CD14-positive monocyte (primary cell): ENCODE results near the gene BARHL1. TPM values are rescaled to one million over a fixed set of nuclear protein-coding genes. Genes with fewer than 3 reads are reported as not detected.

ENCODE experiments used
- DNase-seq, 3 donors: peaks; one replicate each; pipeline ENCODE4 v3.0.0-alpha.2; 2011 to 2022
- H2AFZ ChIP-seq: 2 replicates; pipeline ENCODE4 v1.6.0; 2012; ENCODE audit warnings: mild to moderate bottlenecking, low read depth, low read length, inconsistent platforms; ENCODE audit not compliant: insufficient read depth, poor library complexity, severe bottlenecking
- H3K27ac ChIP-seq, 2 donors: 1 replicate in 1 of 2; 2 replicates in 1 of 2; pipeline ENCODE4 v1.5.1; 2012 to 2013; ENCODE audit warnings: low read length in 2 of 2, control low read depth in 1 of 2, inconsistent platforms in 1 of 2, low read depth in 1 of 2, mild to moderate bottlenecking in 1 of 2
- H3K27me3 ChIP-seq, 2 donors: one replicate each; pipeline versions ENCODE4 v1.6.0 to v1.6.1; 2011 to 2013; ENCODE audit warnings: low read length in 2 of 2; ENCODE audit not compliant: control insufficient read depth in 2 of 2, insufficient read depth in 2 of 2
- H3K36me3 ChIP-seq, 2 donors: replicated peaks in 1 of 2; 1 replicate in 1 of 2; 2 replicates in 1 of 2; pipeline versions ENCODE4 v1.5.1 to v1.6.1; 2012 to 2013; ENCODE audit warnings: low read length in 2 of 2, control low read depth in 1 of 2, inconsistent platforms in 1 of 2, mild to moderate bottlenecking in 1 of 2; ENCODE audit not compliant: insufficient read depth in 2 of 2, control insufficient read depth in 1 of 2
- H3K4me1 ChIP-seq, 2 donors: 1 replicate in 1 of 2; 2 replicates in 1 of 2; pipeline versions ENCODE4 v1.5.1 to v1.6.1; 2012 to 2013; ENCODE audit warnings: low read length in 2 of 2, control low read depth in 1 of 2, inconsistent platforms in 1 of 2, mild to moderate bottlenecking in 1 of 2, moderate library complexity in 1 of 2; ENCODE audit not compliant: insufficient read depth in 2 of 2, control insufficient read depth in 1 of 2
- H3K4me2 ChIP-seq: replicated peaks from 2 replicates; pipeline ENCODE3; 2012; ENCODE audit warnings: low read length, moderate library complexity, mild to moderate bottlenecking; ENCODE audit not compliant: poor library complexity, severe bottlenecking; ENCODE audit errors: extremely low read depth
- H3K4me3 ChIP-seq, 3 experiments: fragments of 200-600 bp in 1 of 3; sonication (generic) in 1 of 3; replicated peaks in 1 of 3; 1 replicate in 2 of 3; 2 replicates in 1 of 3; pipeline ENCODE4 v1.5.1; 2011 to 2013; ENCODE audit warnings: low read length in 3 of 3, mild to moderate bottlenecking in 3 of 3, control low read depth in 2 of 3, low read depth in 2 of 3, inconsistent platforms in 1 of 3, moderate library complexity in 1 of 3
- H3K79me2 ChIP-seq: 2 replicates; pipeline ENCODE4 v1.6.0; 2012; ENCODE audit warnings: mild to moderate bottlenecking, control low read depth, inconsistent platforms, low read length, moderate library complexity; ENCODE audit not compliant: insufficient read depth
- H3K9ac ChIP-seq: 2 replicates; pipeline ENCODE4 v1.6.0; 2017; ENCODE audit warnings: low read length, mild to moderate bottlenecking; ENCODE audit not compliant: insufficient read depth, poor library complexity, severe bottlenecking
- H3K9me3 ChIP-seq, 2 donors: replicated peaks in 1 of 2; 1 replicate in 1 of 2; 2 replicates in 1 of 2; pipeline versions ENCODE4 v1.5.1 to v1.6.1; 2012 to 2013; ENCODE audit warnings: low read length in 2 of 2, control low read depth in 1 of 2; ENCODE audit not compliant: control insufficient read depth in 1 of 2, insufficient read depth in 1 of 2
- H4K20me1 ChIP-seq: 2 replicates; pipeline ENCODE4 v1.6.0; 2012; ENCODE audit warnings: mild to moderate bottlenecking, low read length, control low read depth, moderate library complexity; ENCODE audit not compliant: insufficient read depth
- H3K27ac Mint-ChIP-seq, 7 donors: one replicate each; pipeline ENCODE4 v1.8.0; 2020; ENCODE audit warnings: mild to moderate bottlenecking in 7 of 7, mixed read lengths in 7 of 7, moderate library complexity in 6 of 7, inconsistent platforms in 2 of 7
- H3K27me3 Mint-ChIP-seq, 3 donors: one replicate each; pipeline ENCODE4 v1.8.0; 2021 to 2022; ENCODE audit warnings: low read depth in 3 of 3, mild to moderate bottlenecking in 3 of 3, mixed read lengths in 3 of 3, moderate library complexity in 3 of 3, inconsistent platforms in 1 of 3
- H3K36me3 Mint-ChIP-seq, 2 donors: one replicate each; pipeline ENCODE4 v1.8.0; 2020; ENCODE audit warnings: mixed read lengths in 2 of 2, inconsistent platforms in 1 of 2, mild to moderate bottlenecking in 1 of 2
- H3K4me1 Mint-ChIP-seq: one replicate; pipeline ENCODE4 v1.8.0; 2020; ENCODE audit warnings: mild to moderate bottlenecking, mixed read lengths
- H3K4me3 Mint-ChIP-seq, 2 donors: one replicate each; pipeline ENCODE4 v1.8.0; 2020; ENCODE audit warnings: mild to moderate bottlenecking in 2 of 2, mixed read lengths in 2 of 2, moderate library complexity in 1 of 2
- H3K9me3 Mint-ChIP-seq, 7 donors: one replicate each; pipeline ENCODE4 v1.8.0; 2020 to 2022; ENCODE audit warnings: mixed read lengths in 7 of 7, mild to moderate bottlenecking in 6 of 7, moderate library complexity in 6 of 7, inconsistent platforms in 2 of 7
- WGBS: methylation state at CpG from one replicate; pipeline ENCODE4 v1.1.5; 2013; ENCODE audit warnings: missing lambda C conversion rate; ENCODE audit not compliant: insufficient coverage; 5-methylcytosine and 5-hydroxymethylcytosine counted together
- intact Hi-C, 2 donors: fragments of 100-400 bp; cut with micrococcal nuclease; formaldehyde crosslinking; loops; one replicate each; pipeline versions ENCODE4 v1.15.0 to v1.15.1; 2023
- polyA plus RNA-seq, 3 donors: library from polyadenylated mRNA; depleted of rRNA in 1 of 3; unstranded in 2 of 3; stranded (reverse) in 1 of 3; fragments of 300-500 nt in 2 of 3; fragments of >200 nt in 1 of 3; fragmentation: Illumina TruSeq in 2 of 3; gene quantifications; 1 replicate in 2 of 3; 2 replicates in 1 of 3; pipeline ENCODE4 v1.2.3, GENCODE V29; 2012 to 2021
- TF ChIP-seq, protein P1 (sequence below): fragments of 200-600 bp; IDR thresholded peaks from one replicate; pipeline ENCODE4 v1.8.0; 2022; ENCODE audit warnings: antibody characterized with exemption, mild to moderate bottlenecking

The BARHL1 gene
- polyA plus RNA-seq, 3 donors, result not detected

DNA sequence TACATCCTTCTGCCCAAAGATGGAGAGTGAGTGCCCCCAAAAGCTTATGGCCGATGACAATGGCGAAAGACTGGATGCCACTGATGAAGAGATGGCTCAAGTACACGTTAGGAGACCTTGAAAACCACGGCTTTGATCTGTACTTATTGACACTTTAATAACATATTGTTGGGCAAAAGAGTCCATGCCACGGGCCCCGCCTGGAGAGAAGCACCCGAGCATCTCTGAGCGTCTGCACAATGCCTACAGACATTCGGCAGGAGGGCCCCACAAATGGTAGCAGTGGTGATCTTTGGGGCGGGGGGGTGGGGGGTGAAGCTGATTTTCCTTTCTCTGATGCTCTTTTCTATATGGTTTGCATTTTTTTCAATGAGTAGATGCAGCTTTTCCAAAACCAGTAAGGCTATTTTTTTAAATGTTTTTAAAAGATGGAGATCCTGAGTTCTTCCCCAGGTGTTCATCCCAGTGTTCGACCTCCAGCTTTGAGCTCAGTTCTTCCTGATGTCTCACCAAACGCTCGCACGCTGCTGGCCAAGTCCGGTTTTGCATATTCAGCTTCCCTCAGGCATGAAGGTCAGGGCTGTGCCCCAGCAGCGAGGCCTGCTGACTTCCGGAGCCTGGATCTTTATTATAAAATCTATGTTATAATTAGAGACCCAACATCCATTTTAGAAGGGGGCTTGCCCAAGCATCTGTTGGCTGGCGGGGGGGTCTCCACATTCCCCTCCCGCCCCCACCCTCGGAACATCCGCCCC lies 34.3 kb upstream of the BARHL1 start:
- no peak overlapping the region for H2AFZ ChIP-seq
- H3K27me3 ChIP-seq, result peaks cover 0 to 5% of the 10 kb centered on the region in 2 donors
- no peak overlapping the region for H3K4me3 Mint-ChIP-seq
- no peak overlapping the region for H3K27ac ChIP-seq
- H3K9me3 Mint-ChIP-seq, result peaks cover 0 to 4% (median 0%) of the 10 kb centered on the region in 7 donors
- TF ChIP-seq, protein P1, sequence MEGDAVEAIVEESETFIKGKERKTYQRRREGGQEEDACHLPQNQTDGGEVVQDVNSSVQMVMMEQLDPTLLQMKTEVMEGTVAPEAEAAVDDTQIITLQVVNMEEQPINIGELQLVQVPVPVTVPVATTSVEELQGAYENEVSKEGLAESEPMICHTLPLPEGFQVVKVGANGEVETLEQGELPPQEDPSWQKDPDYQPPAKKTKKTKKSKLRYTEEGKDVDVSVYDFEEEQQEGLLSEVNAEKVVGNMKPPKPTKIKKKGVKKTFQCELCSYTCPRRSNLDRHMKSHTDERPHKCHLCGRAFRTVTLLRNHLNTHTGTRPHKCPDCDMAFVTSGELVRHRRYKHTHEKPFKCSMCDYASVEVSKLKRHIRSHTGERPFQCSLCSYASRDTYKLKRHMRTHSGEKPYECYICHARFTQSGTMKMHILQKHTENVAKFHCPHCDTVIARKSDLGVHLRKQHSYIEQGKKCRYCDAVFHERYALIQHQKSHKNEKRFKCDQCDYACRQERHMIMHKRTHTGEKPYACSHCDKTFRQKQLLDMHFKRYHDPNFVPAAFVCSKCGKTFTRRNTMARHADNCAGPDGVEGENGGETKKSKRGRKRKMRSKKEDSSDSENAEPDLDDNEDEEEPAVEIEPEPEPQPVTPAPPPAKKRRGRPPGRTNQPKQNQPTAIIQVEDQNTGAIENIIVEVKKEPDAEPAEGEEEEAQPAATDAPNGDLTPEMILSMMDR, result no peak
- H3K36me3 Mint-ChIP-seq, result no peaks in the 10 kb centered on the region
- intact Hi-C loops, result no loop called here
- H3K27me3 Mint-ChIP-seq, result peaks cover 23 to 41% (median 24%) of the 10 kb centered on the region in 3 donors
- H3K9me3 ChIP-seq, result no peaks in the 10 kb centered on the region
- H3K4me1 Mint-ChIP-seq, result peaks cover 2% of the 10 kb centered on the region
- H3K27ac Mint-ChIP-seq, result no peak overlapping the region
- H3K79me2 ChIP-seq, result no peaks in the 10 kb centered on the region
- WGBS, result 95% methylated on average over 8 of the region's 21 CpGs
- H4K20me1 ChIP-seq, result no peaks in the 10 kb centered on the region
- DNase-seq, result no peak
- no peak overlapping the region for H3K4me3 ChIP-seq
- H3K9ac ChIP-seq, result no peak overlapping the region
- no peak overlapping the region for H3K4me2 ChIP-seq
- no peaks in the 10 kb centered on the region for H3K4me1 ChIP-seq
- H3K36me3 ChIP-seq, result no peaks in the 10 kb centered on the region

DNA sequence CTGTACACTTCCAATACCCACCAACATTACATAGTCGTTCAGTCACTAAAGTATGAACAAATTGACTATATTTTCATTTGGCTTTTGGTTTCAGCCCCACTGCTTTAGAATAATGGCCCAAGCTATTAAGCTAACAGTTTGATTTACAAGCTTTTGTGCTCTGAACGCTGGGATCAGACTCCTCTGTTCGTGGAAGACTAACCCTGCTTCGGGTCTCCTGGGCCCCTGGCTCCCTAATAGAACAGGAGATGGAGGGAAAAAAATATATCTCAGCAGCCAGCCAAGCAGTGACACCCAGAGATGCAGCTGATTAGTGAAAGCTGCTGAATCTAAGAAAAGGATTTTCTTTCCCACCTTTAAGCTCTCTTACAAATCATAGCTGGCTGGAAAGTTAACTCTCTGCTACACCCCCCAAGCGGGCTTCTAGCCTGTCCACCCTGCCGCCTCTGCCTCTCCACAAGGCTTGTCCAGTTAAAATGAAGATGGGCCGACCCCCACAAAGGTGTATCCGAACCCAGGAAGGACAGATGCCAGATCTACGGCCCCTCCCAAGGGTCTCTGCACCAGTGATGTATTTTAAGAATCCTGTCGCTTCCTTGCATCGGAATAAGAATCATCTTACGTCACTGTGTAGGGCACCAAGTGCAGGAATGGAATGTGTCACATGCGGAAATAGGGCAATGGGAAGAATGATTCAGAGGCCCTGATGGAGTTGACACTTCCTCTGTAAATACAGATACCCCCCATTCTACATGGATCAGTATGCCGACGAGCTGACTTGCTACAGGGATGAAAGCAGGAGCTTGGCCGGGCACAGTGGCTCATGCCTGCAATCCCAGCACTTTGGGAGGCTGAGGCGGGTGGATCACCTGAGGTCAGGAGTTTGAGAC lies 33.4 kb upstream of the BARHL1 start:
- intact Hi-C loops, result no loop called here
- peaks cover 0 to 5% of the 10 kb centered on the region in 2 donors for H3K27me3 ChIP-seq
- H3K27ac ChIP-seq, result no peak overlapping the region
- TF ChIP-seq, protein P1, result no peak
- H4K20me1 ChIP-seq, result no peaks in the 10 kb centered on the region
- whole genome bisulfite sequencing, result 84% methylated on average over 12 of the region's 17 CpGs
- no peak overlapping the region for H3K4me2 ChIP-seq
- no peak overlapping the region for H3K9ac ChIP-seq
- H3K27me3 Mint-ChIP-seq, result peaks cover 21 to 39% (median 23%) of the 10 kb centered on the region in 3 donors
- no peaks in the 10 kb centered on the region for H3K9me3 ChIP-seq
- H3K4me1 Mint-ChIP-seq, result peaks cover 2% of the 10 kb centered on the region
- no peaks in the 10 kb centered on the region for H3K4me1 ChIP-seq
- H3K36me3 Mint-ChIP-seq, result no peaks in the 10 kb centered on the region
- DNase-seq, result no peak
- H2AFZ ChIP-seq, result no peak overlapping the region
- peaks cover 0 to 5% (median 0%) of the 10 kb centered on the region in 7 donors for H3K9me3 Mint-ChIP-seq
- no peak overlapping the region for H3K27ac Mint-ChIP-seq
- H3K4me3 ChIP-seq, result no peak overlapping the region
- H3K79me2 ChIP-seq, result no peaks in the 10 kb centered on the region
- H3K4me3 Mint-ChIP-seq, result no peak overlapping the region
- no peaks in the 10 kb centered on the region for H3K36me3 ChIP-seq
